Dendritic cell treated with granulocyte-macrophage colony-stimulating factor and Interleukin-4, amounts not matched to agents 40 ng/mL and 50 ng/mL, for 4 days (primary cell): ENCODE results near the gene TGFBR1.

Experiments
- H3K27ac Mint-ChIP-seq: one replicate; pipeline ENCODE4 v1.8.0; 2022; ENCODE audit warnings: mild to moderate bottlenecking, mixed read lengths
- H3K27me3 Mint-ChIP-seq: one replicate; pipeline ENCODE4 v1.8.0; 2022; ENCODE audit warnings: mild to moderate bottlenecking, mixed read lengths
- H3K36me3 Mint-ChIP-seq: one replicate; pipeline ENCODE4 v1.8.0; 2022; ENCODE audit warnings: low read depth, mixed read lengths
- H3K4me1 Mint-ChIP-seq: one replicate; pipeline ENCODE4 v1.8.0; 2022; ENCODE audit warnings: low read depth, mixed read lengths
- H3K4me3 Mint-ChIP-seq: one replicate; pipeline ENCODE4 v1.8.0; 2022; ENCODE audit warnings: mild to moderate bottlenecking, moderate library complexity, mixed read lengths
- H3K9me3 Mint-ChIP-seq: one replicate; pipeline ENCODE4 v1.8.0; 2022; ENCODE audit warnings: mixed read lengths
- intact Hi-C: fragments of 100-400 bp; cut with micrococcal nuclease; formaldehyde crosslinking; loops from one replicate; pipeline ENCODE4 v1.15.0; 2022

Gene TGFBR1

DNA sequence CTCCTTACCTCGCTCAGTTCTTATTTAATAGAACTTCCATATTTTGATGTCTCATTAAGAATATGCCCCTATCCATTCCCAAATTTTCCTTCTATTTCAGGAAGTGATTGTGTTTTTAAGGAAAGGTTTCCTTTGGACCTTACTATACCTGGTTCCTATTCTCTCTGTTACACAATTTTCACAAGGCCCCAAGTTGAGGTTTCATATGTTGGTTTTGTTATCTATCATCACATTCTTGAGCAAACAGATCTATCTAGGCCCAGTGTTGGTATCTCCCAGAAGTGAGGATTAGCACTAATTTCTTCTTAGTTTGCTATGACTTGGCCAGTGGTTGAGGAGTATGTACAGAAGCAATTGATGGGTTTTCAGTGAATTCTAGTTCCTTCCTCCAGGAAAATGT, 75.3 kb downstream of the TGFBR1 start:
- Mint-ChIP-seq H3K36me3 (no peaks in the 10 kb centered on the region), H3K27me3 (no peaks in the 10 kb centered on the region), H3K4me1 (peaks cover 61% of the 10 kb centered on the region), H3K27ac (peak overlapping the region; percentile 80), H3K9me3 (no peaks in the 10 kb centered on the region), H3K4me3 (no peak overlapping the region)
- intact Hi-C loops = loop anchor here (5.0 kb wide), 2 partner anchors 642 to 832 kb away; partner anchors contain the start of gene NR4A3

DNA sequence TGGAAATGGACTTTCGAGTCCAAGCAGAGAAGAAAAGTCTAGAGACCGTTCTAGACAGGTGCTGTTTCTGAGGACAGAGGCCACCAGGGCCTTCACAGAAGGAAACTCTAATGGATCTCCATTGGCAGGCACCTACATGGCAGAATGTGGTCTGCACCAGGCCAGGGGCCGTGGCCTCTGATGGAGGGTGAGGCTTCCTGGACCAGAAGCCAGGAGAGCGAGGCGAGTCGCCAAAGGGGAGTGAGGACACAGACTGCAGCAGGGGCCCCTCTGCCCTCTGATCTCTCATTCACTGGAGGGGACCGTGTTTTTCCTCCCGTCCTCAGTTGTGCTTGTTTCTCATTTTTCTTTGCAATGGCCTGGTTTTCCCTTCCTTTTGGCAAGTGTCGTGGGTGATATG, 75.7 kb downstream of the TGFBR1 start:
- H3K9me3 Mint-ChIP-seq = no peaks in the 10 kb centered on the region
- no peak overlapping the region for H3K4me3 Mint-ChIP-seq
- peak overlapping the region; percentile 80 for H3K27ac Mint-ChIP-seq
- no peaks in the 10 kb centered on the region for H3K27me3 Mint-ChIP-seq
- peaks cover 63% of the 10 kb centered on the region for H3K4me1 Mint-ChIP-seq
- intact Hi-C loops = loop anchor here (5.0 kb wide), 2 partner anchors 642 to 832 kb away; partner anchors contain the start of gene NR4A3
- H3K36me3 Mint-ChIP-seq = no peaks in the 10 kb centered on the region

DNA sequence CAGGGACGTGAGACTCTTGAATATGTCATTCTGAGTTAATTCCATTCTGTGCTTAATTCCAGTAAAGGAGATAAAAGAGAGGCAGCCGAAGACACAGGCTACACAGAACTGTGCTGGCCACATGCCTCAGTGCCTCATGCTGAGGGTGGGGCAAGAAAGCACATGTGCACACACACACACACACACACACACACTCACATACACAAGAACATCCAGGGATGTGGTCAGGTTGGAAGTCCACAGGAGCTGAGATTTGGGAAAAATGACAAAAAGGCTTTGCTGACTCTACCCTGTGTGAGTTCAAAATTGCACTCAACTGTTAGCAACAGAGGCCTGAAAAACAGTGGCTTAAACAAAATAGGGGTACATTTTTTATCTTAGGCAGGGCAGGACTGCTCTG, 76.3 kb downstream of the TGFBR1 start:
- no peaks in the 10 kb centered on the region for H3K9me3 Mint-ChIP-seq

DNA sequence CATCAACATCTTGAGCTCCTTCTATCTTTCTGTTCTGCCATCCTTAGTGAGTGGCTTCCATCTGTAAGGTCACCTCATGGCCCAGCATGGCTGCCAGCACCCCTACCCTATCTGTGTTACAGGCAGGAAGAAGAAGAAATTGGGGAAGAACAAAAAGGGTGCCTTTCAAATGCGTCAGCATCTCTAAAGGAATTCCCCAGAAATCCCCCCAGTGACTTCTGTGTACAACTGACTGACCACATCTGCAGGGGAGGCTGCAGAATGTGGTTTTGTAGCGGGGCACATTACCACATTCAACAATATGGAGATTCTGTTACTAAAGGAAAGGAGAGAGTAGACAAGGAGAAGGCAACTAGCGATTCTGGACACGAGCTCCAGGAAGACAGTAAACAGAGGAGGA, 76.7 kb downstream of the TGFBR1 start:
- no peaks in the 10 kb centered on the region for H3K36me3 Mint-ChIP-seq
- no peaks in the 10 kb centered on the region for H3K27me3 Mint-ChIP-seq
- no peaks in the 10 kb centered on the region for H3K9me3 Mint-ChIP-seq
- peak overlapping the region; percentile 80 for H3K27ac Mint-ChIP-seq
- peak overlapping the region; percentile 11 for H3K4me3 Mint-ChIP-seq
- H3K4me1 Mint-ChIP-seq = peaks cover 68% of the 10 kb centered on the region
- intact Hi-C loops = loop anchor here (5.0 kb wide), 2 partner anchors 641 to 831 kb away; partner anchors contain the start of gene NR4A3

More for the DNA sequence above, 76.3 kb downstream of the TGFBR1 start:
- no peaks in the 10 kb centered on the region for H3K27me3 Mint-ChIP-seq
- H3K4me3 Mint-ChIP-seq = no peak overlapping the region
- peaks cover 67% of the 10 kb centered on the region for H3K4me1 Mint-ChIP-seq
- H3K36me3 Mint-ChIP-seq = no peaks in the 10 kb centered on the region
- intact Hi-C loops = loop anchor here (5.0 kb wide), 2 partner anchors 641 to 831 kb away; partner anchors contain the start of gene NR4A3
- peak overlapping the region; percentile 80 for H3K27ac Mint-ChIP-seq

DNA sequence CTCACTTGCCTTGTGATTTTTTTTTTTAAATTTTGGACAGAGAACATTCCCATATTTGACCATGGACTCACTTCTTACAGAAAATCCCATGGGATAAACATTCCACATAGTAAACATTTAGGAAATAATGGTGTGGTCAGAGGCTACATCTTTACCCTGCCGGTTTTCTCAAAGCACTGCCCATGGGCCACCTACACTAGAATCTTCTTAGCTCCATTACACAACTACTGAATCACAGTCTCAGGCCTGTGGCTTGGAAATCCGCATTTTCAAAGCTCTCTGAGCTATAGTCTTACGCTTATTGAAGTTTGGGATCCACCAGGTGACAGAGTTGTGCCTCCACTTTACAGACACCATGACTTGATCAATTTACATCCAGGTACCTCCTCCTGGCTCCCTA, 77.4 kb downstream of the TGFBR1 start:
- no peaks in the 10 kb centered on the region for H3K27me3 Mint-ChIP-seq

DNA sequence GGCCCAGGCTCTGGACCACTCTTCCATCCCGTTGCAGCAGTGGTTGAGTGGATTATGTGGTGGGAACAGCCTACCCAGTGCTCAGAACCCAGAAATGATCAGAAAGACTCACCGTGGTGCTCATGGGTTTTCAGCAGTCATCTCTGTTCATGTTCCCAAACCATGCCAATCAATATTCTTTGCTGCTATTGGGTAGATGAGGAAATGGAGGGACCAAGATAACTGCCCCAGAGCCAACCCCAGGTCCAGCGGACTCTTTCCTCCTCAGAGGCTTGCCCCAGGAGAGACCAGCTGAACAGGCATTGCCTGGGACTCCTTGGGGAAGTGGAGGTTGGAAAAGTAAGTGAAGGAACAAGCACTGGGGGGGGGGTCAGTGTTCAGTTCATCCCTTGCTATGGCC, 78.7 kb downstream of the TGFBR1 start:
- Mint-ChIP-seq H3K27ac (peak overlapping the region; percentile 25), H3K4me1 (peaks cover 82% of the 10 kb centered on the region)

More for the DNA sequence above, 77.4 kb downstream of the TGFBR1 start:
- intact Hi-C loops = loop anchor here (5.0 kb wide), 2 partner anchors 640 to 830 kb away; partner anchors contain the start of gene NR4A3
- Mint-ChIP-seq H3K4me3 (no peak overlapping the region), H3K4me1 (peaks cover 73% of the 10 kb centered on the region), H3K36me3 (no peaks in the 10 kb centered on the region), H3K27ac (no peak overlapping the region), H3K9me3 (no peaks in the 10 kb centered on the region)

DNA sequence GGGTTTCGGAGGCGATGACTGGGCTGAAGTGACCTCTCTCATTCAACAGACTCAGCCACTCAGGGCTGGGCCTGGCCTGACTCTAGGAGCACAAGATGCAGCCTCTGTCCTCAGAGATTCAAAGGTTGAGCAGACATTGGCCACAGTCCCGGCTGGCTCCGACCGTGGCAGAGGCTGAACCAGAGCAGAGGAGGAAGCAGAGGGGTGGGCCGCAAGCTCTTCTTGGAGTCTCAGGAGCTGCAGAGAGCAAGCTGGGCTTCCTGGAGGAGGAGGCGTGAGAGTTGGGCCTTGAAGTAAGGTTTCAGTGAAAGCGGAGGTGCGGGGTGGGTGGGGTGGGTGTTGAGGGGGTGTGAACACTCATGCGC, 79.2 kb downstream of the TGFBR1 start:
- no peaks in the 10 kb centered on the region for H3K27me3 Mint-ChIP-seq
- H3K27ac Mint-ChIP-seq = peak overlapping the region; percentile 25
- H3K4me3 Mint-ChIP-seq = no peak overlapping the region
- no peaks in the 10 kb centered on the region for H3K36me3 Mint-ChIP-seq
- intact Hi-C loops = loop anchor here (2.0 to 5.0 kb wide), 3 partner anchors 83 to 828 kb away; partner anchors contain the start of gene NR4A3
- H3K4me1 Mint-ChIP-seq = peaks cover 80% of the 10 kb centered on the region
- H3K9me3 Mint-ChIP-seq = no peaks in the 10 kb centered on the region

More for the DNA sequence above, 78.7 kb downstream of the TGFBR1 start:
- Mint-ChIP-seq H3K9me3 (no peaks in the 10 kb centered on the region), H3K27me3 (no peaks in the 10 kb centered on the region), H3K4me3 (no peak overlapping the region), H3K36me3 (no peaks in the 10 kb centered on the region)
- intact Hi-C loops = loop anchor here (2.0 to 5.0 kb wide), 3 partner anchors 83 to 829 kb away; partner anchors contain the start of gene NR4A3

DNA sequence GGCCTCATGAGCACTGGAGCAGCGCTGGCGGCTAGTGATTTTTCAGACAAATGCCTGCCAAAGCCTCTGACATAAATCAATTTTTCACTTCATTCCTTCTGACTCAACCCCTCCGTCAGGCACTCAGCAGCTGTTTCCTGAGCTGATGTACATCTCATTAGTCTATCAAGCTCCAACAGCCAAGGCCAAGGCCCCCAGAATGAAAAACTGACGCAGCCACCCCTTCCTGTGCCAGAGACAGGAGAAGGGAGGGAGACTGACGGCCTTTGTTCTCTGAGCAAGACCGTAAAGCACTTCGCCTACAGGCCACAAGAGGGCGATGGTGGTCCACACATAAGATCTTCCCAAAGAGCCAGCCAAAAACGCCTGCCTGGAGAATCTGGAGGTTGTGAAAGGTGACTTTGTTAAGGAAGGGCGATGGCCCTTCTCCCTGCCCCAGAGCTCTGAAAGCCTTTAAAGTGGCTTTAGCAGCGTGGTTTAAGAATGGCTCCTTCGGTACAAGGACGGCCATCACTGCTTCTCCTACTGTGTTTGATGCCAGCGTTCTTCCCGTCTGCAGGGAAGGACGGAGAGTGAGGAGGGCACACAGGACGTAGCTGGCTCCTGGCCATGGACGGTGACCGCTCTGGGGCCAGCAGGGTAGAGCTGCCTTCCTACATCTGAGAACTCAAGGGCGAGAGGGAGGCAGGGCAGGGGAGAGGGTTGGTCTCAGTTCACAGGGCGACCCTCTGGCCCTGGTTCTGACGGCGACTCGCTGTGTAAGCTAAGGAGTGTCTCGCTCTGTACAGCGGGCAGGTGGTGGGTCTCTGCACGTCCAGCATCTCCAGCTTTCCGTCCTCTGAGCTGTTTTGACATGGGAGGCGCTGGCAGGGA, 79.8 kb downstream of the TGFBR1 start:
- no peaks in the 10 kb centered on the region for H3K36me3 Mint-ChIP-seq
- peaks cover 79% of the 10 kb centered on the region for H3K4me1 Mint-ChIP-seq
- no peaks in the 10 kb centered on the region for H3K27me3 Mint-ChIP-seq
- H3K9me3 Mint-ChIP-seq = no peaks in the 10 kb centered on the region
- peak overlapping the region; percentile 25 for H3K27ac Mint-ChIP-seq
- intact Hi-C loops = loop anchor here (2.0 to 5.0 kb wide), 4 partner anchors 38 to 828 kb away; partner anchors contain the start of genes ALG2, NR4A3 and SEC61B
- H3K4me3 Mint-ChIP-seq = no peak overlapping the region

DNA sequence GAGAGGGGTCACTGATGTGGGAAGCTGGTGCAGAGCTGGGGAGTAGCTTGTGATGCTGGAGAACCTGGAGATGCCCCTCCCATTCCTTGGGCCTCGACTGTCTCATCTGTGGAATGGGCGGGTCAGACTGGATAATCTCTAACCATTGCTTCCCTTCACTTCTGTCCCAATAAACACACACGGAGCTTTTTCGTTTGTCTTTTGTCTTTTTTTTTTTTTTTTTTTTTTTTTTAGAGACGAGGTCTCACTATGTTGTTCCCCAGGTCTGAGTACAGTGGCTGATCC, 80.4 kb downstream of the TGFBR1 start:
- no peaks in the 10 kb centered on the region for H3K36me3 Mint-ChIP-seq
- no peaks in the 10 kb centered on the region for H3K9me3 Mint-ChIP-seq
- intact Hi-C loops = loop anchor here (2.0 to 5.0 kb wide), 2 partner anchors 37 to 82 kb away; partner anchors contain the start of genes ALG2 and SEC61B
- no peak overlapping the region for H3K27ac Mint-ChIP-seq
- no peaks in the 10 kb centered on the region for H3K27me3 Mint-ChIP-seq
- peaks cover 82% of the 10 kb centered on the region for H3K4me1 Mint-ChIP-seq
- H3K4me3 Mint-ChIP-seq = no peak overlapping the region

DNA sequence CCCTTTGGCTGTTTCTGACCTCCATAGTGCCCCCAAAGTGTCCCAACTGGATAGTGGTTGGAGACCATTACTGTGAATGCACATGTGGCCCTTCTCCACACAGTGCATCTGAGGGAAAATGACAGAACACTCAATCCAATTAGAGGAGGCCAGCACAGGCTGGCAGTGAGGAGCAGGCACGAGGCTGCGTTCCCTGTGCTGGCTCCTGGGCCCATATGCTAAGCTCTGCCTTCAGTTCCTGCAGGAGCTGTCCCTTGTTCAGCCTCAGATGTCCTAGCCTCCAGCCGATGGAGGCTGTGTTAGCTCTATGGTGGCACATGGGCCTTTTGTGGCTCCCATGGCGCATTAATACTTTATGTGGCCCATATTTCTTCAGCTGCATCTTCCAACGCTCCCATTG, 81.0 kb downstream of the TGFBR1 start:
- H3K36me3 Mint-ChIP-seq = no peaks in the 10 kb centered on the region
- peak overlapping the region; percentile 37 for H3K27ac Mint-ChIP-seq
- H3K4me3 Mint-ChIP-seq = no peak overlapping the region
- H3K27me3 Mint-ChIP-seq = no peaks in the 10 kb centered on the region
- peaks cover 76% of the 10 kb centered on the region for H3K4me1 Mint-ChIP-seq
- no peaks in the 10 kb centered on the region for H3K9me3 Mint-ChIP-seq
- intact Hi-C loops = loop anchor here (2.0 to 5.0 kb wide), 2 partner anchors 36 to 81 kb away; partner anchors contain the start of genes ALG2 and SEC61B

DNA sequence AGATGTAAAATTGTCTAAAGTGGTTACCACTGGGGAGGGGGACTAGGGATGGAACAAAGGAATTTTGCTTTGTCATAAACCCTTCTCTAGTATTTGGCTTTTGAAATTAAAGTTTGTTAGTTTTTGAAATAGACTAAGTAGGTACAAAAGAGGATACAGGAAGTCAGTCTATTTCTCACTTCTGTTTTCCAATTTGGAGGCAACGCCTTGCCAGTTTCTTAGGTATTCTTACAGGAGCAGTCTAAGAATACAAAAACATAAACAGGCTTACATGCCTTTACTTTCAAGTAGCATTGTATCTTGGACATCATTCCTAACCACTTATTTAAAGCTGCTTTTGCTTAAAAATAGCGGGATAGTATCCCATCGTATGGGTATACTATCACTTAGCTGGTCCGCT, 82.4 kb downstream of the TGFBR1 start:
- Mint-ChIP-seq H3K9me3 (no peaks in the 10 kb centered on the region), H3K36me3 (no peaks in the 10 kb centered on the region), H3K27ac (no peak overlapping the region), H3K4me3 (no peak overlapping the region), H3K27me3 (no peaks in the 10 kb centered on the region), H3K4me1 (peaks cover 62% of the 10 kb centered on the region)
- intact Hi-C loops = loop anchor here (5.0 kb wide), 1 partner anchor 35 kb away; the partner anchor contains the start of genes ALG2 and SEC61B

DNA sequence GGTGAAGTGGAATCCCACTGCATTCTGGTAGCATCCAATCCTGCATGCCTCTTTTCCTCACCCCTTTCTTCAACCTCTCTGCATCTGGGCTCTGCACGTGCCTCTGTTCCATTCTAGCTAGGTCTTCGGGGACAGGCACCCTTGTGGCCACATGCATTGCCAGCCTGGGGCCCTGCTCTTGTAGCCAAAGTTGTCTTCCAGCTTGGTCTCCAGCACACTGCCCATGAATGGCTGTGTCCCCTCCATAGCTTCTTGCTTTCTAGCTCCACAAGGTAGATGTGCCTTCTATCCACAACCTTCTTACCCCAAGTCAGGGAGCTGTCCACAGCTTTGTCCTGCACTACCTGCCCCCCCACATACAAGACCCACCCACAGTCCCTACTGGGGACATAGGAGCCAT, 84.3 kb downstream of the TGFBR1 start:
- Mint-ChIP-seq H3K27ac (peak overlapping the region; percentile 62), H3K27me3 (no peaks in the 10 kb centered on the region), H3K4me1 (peaks cover 51% of the 10 kb centered on the region), H3K36me3 (no peaks in the 10 kb centered on the region), H3K4me3 (no peak overlapping the region), H3K9me3 (no peaks in the 10 kb centered on the region)
- intact Hi-C loops = loop anchor here (5.0 kb wide), 1 partner anchor 33 kb away; the partner anchor contains the start of genes ALG2 and SEC61B

DNA sequence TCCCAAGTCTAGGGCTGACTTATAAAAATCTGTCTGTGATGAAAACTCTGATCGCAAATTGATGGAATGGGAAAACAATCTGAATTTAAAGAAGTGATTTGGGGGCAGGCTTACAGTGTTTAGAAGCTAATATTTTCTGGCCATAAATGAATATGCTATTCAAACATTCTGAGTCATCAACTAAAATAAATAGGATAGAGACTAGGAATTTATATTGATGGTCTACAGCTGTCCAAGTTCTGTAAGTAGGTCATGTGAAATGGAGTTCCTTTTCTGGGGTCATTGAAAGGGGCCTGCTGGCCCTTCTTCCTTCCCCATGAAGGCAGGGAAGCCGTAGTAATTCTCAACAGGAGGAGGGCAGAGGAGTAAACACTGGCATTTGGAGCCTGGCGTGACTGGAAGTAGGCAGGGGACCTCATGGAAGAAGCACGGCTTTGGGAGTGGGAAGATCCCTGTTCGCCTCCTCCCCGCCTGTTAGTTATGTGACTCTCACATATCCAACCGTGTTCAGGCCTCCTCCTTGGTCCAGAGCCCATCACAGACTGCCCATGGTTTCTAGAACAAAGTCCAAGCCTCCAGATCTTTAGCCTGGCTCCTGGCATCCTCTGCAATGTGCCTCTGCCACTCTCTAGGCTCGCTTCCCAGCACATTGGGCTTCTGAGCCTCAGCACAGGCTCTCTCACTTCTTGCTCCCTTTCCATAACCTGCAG, 85.1 kb downstream of the TGFBR1 start:
- no peak overlapping the region for H3K4me3 Mint-ChIP-seq
- H3K9me3 Mint-ChIP-seq = no peaks in the 10 kb centered on the region
- peak overlapping the region; percentile 62 for H3K27ac Mint-ChIP-seq
- no peaks in the 10 kb centered on the region for H3K27me3 Mint-ChIP-seq
- intact Hi-C loops = loop anchor here (5.0 kb wide), 1 partner anchor 32 kb away; the partner anchor contains the start of genes ALG2 and SEC61B
- no peaks in the 10 kb centered on the region for H3K36me3 Mint-ChIP-seq
- peaks cover 43% of the 10 kb centered on the region for H3K4me1 Mint-ChIP-seq
